Activated T-cell treated with anti-CD3 and anti-CD28 coated beads, Interleukin-2, amount 50 U/mL, for 4 hours (primary cell): ENCODE data around the gene MYO9A. TPM values are rescaled to one million over a fixed set of nuclear protein-coding genes. Genes with fewer than 3 reads are reported as not detected.
A peak's percentile ranks its signal among the peaks of the same experiment; 100 is the strongest.

Source experiments
- ATAC-seq, 2 donors: fragments of 200-7000 bp; cut with Tn5 transposase; one replicate each; pipeline ENCODE4 v1.10.0; 2021
- DNase-seq: peaks from one replicate; pipeline ENCODE4 v3.0.0-alpha.2; 2020
- H3K27me3 Mint-ChIP-seq: one replicate; pipeline ENCODE4 v1.8.0; 2021; ENCODE audit warnings: low read depth, mixed read lengths
- H3K36me3 Mint-ChIP-seq: one replicate; pipeline ENCODE4 v1.8.0; 2022; ENCODE audit warnings: mixed read lengths; ENCODE audit not compliant: insufficient read depth
- H3K4me1 Mint-ChIP-seq: one replicate; pipeline ENCODE4 v1.8.0; 2021; ENCODE audit warnings: low read depth, mixed read lengths
- H3K4me3 Mint-ChIP-seq: one replicate; pipeline ENCODE4 v1.8.0; 2021; ENCODE audit warnings: mild to moderate bottlenecking, moderate library complexity, mixed read lengths
- H3K9me3 Mint-ChIP-seq: one replicate; pipeline ENCODE4 v1.8.0; 2021; ENCODE audit warnings: mixed read lengths
- total RNA-seq, 3 donors: library from RNA; stranded (reverse); gene quantifications; one replicate each; pipeline ENCODE4 v1.2.1, GENCODE V29; 2021

Gene MYO9A
- total RNA-seq, 3 donors from 2014 or later, result 15.9 to 18.9 (median 17.1) TPM

DNA sequence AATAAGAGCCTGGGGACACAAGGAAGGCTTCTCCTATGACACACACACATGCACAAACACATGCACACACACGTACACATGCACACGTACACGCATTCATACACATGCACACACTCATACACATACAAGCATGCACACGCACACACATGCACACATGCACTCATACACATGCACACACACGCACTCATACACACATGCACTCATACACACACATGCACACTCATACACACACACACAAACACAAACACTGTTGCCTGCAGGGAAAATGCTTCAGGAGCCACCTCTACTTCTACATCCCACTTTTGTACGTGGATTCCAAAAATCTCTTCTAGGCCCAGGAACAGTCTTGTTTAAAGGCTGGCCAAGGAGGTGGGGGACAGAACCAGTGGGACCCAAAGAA, 328.3 kb downstream of the MYO9A start:
- ATAC-seq (no peak), DNase-seq (no peak)
- H3K4me1 Mint-ChIP-seq, result no peaks in the 10 kb centered on the region
- H3K9me3 Mint-ChIP-seq, result no peaks in the 10 kb centered on the region
- peaks cover 13% of the 10 kb centered on the region for H3K27me3 Mint-ChIP-seq
- H3K4me3 Mint-ChIP-seq, result no peak overlapping the region
- H3K36me3 Mint-ChIP-seq, result no peaks in the 10 kb centered on the region

DNA sequence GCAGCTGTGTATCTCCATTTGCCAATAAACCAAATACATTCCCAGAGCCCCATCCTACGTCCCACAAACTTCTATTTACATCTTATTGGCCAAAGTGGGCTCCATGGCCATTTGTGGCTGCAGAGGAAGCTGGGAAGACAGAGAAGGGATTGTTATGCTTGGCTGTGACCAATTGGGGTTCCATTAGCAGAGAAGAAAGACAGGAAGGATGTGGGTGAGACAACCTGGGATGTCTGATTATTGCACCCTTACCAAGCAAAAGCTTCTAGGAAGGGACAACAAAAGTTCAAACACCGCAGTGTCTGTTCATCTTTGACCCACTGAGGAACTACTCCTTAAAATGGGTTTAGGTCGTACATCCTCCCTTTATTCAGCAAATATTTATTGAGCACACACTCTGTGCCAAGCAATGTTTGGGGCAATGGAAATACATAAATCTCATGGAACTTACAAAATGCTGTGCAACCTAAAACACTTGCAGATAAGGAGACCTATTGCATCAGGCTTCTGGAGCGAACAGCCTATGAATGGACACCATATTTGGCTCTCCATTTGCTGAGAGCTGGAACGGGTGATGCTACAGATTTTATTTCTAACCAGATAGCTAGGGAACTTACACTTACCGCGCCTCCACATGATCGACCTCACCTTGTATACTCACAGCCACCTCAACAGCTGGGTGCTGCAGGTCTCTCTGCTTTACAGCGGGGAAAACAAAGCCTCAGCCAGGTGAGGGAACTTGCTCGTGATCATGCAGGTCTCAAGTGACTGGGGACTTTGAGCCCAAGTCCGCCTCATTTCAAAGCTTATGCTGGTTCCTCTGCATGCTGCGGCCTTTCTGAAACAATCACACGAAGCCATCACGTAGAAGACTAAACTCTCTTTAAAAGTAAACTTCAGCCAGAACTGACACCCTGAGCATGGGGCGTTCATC, 329.0 kb downstream of the MYO9A start:
- no peak for ATAC-seq
- no peaks in the 10 kb centered on the region for H3K4me1 Mint-ChIP-seq
- H3K9me3 Mint-ChIP-seq, result no peaks in the 10 kb centered on the region

DNA sequence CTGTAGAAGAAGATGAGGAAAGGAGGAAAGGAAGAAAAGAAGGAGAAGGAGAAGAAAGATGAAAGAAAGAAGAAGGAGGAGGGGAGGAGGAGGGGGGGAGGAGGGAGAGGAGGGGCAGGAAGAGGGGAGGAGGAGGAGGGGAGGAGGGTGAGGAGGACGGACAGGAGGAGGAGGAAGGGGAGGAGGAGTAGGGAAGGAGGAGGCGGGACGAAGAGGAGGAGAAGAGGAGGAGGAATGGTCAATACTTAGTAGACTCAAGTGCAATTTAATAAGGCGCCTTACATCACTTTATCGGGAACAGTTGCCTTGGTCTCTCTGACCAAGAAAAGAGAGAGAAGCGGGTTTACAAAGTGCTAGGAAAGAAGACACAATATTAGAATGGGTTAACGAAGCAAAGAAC, 331.3 kb downstream of the MYO9A start:
- H3K4me1 Mint-ChIP-seq, result no peaks in the 10 kb centered on the region
- peaks cover 20% of the 10 kb centered on the region for H3K27me3 Mint-ChIP-seq
- no peak overlapping the region for H3K4me3 Mint-ChIP-seq
- H3K36me3 Mint-ChIP-seq, result no peaks in the 10 kb centered on the region
- ATAC-seq (no peak), DNase-seq (no peak)
- no peaks in the 10 kb centered on the region for H3K9me3 Mint-ChIP-seq

More for the DNA sequence above, 329.0 kb downstream of the MYO9A start:
- peaks cover 11% of the 10 kb centered on the region for H3K27me3 Mint-ChIP-seq
- H3K36me3 Mint-ChIP-seq, result no peaks in the 10 kb centered on the region
- H3K4me3 Mint-ChIP-seq, result no peak overlapping the region
- DNase-seq, result no peak

DNA sequence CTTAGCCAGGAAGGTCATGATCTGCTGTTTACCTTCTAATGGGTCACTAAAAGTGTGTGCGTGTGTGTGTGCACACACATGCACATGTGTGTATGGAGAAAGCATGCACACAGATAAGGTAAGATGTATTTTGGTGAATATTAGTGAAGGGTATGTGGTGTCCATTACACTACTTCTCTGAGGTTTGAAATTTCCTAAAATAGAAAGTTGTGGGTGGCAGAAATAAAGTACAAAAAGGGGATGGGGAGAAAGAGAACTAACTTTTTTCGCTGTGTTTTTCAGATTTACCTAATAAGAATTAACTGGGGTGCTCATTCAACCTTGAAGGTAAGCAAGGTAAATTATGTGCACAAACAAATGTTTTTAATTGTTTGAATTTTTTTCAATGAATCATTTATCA, 332.0 kb downstream of the MYO9A start:
- no peaks in the 10 kb centered on the region for H3K4me1 Mint-ChIP-seq
- no peaks in the 10 kb centered on the region for H3K9me3 Mint-ChIP-seq
- no peak overlapping the region for H3K4me3 Mint-ChIP-seq
- DNase-seq, result no peak
- no peaks in the 10 kb centered on the region for H3K36me3 Mint-ChIP-seq
- no peak for ATAC-seq
- H3K27me3 Mint-ChIP-seq, result peaks cover 22% of the 10 kb centered on the region

DNA sequence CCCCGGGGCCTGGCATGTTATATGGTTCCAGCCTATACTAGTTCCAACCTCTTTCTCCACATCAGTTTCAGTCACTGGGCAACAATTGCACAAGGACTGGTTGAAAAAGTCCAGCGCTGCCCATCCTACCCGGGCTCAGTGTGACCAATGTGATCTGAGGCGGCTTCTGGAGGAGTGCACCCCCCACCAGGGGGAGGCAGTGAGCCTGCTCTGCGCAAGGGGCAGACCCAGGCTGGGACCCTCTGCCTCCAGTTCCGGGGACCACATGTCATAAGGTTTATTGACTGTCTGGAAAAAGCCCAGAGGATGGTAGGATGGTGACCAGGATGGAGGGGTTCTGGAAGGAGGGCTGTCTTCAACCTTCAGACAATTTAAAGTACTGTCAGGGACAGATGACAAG, 333.2 kb downstream of the MYO9A start:
- H3K36me3 Mint-ChIP-seq, result no peaks in the 10 kb centered on the region
- peaks cover 3% of the 10 kb centered on the region for H3K4me1 Mint-ChIP-seq
- DNase-seq, result no peak
- ATAC-seq, result no peak
- H3K27me3 Mint-ChIP-seq, result peaks cover 27% of the 10 kb centered on the region
- H3K4me3 Mint-ChIP-seq, result no peak overlapping the region
- no peaks in the 10 kb centered on the region for H3K9me3 Mint-ChIP-seq

DNA sequence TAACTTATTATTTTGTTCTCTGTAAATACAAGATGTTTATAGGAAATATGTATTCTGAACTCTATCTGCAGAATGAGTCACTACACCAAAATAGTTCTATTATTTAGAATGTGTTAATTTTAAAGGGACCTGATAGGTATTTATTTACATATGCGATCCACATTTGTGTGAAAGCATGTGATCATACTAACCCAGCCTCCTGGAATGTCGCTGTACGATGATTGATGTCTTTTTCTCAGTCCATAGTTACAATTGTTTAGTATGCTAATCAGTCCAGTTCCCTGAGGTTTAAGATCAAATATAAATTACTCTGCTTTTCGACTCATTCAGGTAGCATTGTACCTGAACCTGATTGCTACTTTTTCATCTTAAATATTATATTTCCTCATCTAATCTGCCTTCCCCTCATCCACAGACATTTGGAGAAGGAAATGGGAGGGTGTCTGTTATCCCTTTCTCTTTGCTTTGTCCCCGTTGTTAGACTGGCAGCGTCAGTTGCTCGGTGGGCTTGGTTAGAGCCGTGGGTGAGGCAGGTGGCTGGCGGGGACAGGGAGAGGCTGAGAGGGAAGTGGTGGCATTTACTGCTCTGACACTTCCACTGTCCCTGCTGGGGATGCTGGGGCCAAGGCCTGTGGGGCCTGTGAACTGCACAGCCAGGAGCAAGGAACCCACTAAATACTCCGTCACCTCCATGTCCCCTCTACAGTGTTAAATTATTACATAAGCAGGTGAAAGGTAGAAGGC, 335.4 kb downstream of the MYO9A start:
- DNase-seq (no peak), ATAC-seq (no peak)
- no peak overlapping the region for H3K4me3 Mint-ChIP-seq
- H3K4me1 Mint-ChIP-seq, result peaks cover 3% of the 10 kb centered on the region
- H3K36me3 Mint-ChIP-seq, result no peaks in the 10 kb centered on the region
- no peaks in the 10 kb centered on the region for H3K9me3 Mint-ChIP-seq
- peaks cover 27% of the 10 kb centered on the region for H3K27me3 Mint-ChIP-seq

DNA sequence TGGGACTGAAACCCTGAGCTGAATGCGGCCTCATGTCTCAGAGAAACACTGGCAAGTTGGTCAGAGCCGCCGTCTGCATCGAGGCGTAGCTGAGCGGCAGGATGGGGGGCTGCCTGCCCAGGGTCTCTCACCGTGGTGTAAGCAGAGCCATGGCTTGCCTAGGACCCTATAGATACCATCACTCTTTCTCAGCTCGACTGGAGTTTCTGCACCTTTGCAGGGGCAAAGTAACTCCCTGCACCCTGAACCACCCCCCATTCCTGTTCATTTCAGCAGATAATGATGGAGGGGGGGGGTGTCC, 336.0 kb downstream of the MYO9A start:
- no peaks in the 10 kb centered on the region for H3K36me3 Mint-ChIP-seq
- no peak for DNase-seq
- H3K9me3 Mint-ChIP-seq, result no peaks in the 10 kb centered on the region
- peaks cover 3% of the 10 kb centered on the region for H3K4me1 Mint-ChIP-seq
- no peak for ATAC-seq
- peaks cover 27% of the 10 kb centered on the region for H3K27me3 Mint-ChIP-seq
- H3K4me3 Mint-ChIP-seq, result no peak overlapping the region

DNA sequence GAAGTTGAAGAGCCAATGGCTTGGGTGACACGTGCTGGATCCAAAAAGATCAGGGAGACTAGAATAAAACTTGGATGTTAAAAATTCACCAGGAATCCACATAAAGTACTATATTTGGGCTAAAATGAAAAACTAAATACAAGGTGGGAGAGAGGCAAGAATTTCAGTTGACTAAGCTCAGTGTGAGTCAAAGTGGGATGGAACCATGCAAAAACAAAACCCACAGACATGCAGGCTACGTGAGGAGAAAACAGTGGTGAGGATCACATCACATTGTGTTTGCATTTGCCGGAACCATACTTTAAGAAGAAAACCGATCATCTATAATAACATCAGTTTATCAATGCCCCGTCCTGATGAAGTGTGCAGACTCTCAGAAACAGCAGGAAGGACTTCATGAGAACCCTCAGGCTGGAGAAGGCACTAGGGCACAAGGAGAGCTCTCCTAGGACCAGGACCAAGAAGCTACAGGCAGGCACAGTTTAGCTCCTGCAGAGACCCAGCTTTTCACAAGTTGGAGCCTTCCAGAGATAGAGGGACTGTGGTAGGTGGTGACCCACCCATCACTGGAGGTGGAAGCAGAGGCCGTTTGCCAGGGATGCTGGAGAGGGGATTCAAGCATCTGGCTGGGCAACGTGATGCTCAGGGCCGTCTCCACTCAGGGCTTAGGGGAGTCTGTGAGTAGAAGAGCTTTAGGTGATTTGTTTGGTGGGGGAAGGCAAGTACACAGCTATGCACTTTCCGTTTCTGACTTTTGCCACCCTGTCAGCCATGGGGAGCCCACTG, 336.6 kb downstream of the MYO9A start:
- no peak for DNase-seq
- Mint-ChIP-seq H3K27me3 (peaks cover 27% of the 10 kb centered on the region), H3K36me3 (no peaks in the 10 kb centered on the region), H3K9me3 (no peaks in the 10 kb centered on the region), H3K4me3 (no peak overlapping the region), H3K4me1 (peaks cover 3% of the 10 kb centered on the region)
- ATAC-seq, result peak in 1 of 2 donors; percentile 46

DNA sequence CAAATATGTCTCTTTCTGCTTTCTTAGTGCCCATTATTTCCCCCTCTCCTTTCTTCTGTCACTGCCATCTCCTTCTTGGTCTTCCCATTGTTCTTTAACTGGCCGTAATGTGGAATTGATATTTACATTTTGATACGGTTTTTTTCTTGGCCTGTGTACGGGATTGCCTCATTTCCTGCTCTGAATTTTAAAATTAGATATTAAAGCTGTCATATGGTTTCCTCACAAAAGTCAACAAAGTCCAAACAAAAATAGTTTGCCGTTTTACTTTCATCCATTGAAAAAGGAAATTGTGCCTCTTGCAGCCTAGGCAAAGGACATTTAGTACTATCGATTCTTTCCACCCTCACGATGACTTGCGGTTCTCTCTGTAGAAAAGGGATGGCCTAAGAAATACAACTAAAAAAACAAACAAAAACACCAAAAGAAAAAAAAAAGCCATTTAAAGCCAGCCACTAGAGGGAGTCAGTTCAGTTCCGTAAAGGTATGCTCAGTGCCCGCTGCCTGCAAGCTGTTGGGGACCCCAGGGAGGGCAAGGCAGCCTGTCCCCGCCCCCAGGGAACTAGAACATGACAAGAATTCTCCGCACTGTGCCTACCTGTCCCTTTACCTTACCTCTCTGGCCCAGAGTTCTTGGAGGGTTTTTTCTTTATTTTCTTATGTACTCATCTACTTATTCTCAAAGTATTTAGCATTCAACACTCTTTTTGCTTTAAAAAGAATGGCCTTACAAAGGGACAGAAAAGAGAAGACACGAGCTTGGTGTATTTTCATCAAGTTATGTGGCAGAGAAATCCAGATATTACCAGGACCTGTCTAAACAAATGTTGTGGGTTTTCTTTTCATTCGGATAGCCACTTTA, 337.6 kb downstream of the MYO9A start:
- ATAC-seq (peak; percentile 53 to 59), DNase-seq (peak; percentile 24)
- peaks cover 3% of the 10 kb centered on the region for H3K4me1 Mint-ChIP-seq
- H3K9me3 Mint-ChIP-seq, result no peaks in the 10 kb centered on the region
- H3K4me3 Mint-ChIP-seq, result no peak overlapping the region
- no peaks in the 10 kb centered on the region for H3K36me3 Mint-ChIP-seq
- peaks cover 22% of the 10 kb centered on the region for H3K27me3 Mint-ChIP-seq

DNA sequence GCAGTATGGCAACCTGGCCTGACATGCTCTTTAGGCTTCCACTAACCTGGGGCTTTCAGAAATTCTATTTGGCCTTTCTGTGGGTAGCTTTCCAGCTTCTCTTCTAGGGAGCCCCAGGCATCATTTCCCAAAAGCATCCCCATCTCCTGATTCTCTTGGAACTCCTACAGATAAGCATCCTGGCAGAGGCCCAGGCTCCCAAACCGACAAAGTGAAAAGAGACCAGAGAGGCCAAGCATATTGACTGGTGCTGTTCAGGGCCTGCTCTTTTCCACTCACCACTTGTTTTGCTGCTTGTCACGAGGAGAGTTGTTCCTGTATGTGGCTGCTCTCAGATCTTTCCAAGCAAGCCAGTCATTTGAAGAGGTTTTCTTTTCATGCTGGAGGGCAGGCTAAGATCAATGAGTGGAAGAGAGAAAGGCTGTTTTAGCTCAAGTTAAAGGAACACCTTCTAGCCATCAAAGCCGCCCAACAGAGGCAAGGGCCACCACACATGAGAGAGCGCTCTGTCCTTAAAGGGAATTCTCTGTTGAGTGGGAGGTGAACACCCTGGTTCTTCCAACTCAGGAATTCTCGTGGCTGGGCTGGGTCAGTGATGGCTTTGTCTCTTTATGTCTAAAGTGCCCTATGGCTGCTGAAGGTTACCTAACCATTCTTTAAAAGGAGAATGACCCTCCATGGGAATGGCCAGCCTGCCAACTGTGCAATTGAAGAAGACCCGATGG, 338.7 kb downstream of the MYO9A start:
- DNase-seq (no peak), ATAC-seq (no peak)
- no peak overlapping the region for H3K4me3 Mint-ChIP-seq
- peaks cover 16% of the 10 kb centered on the region for H3K27me3 Mint-ChIP-seq
- no peaks in the 10 kb centered on the region for H3K36me3 Mint-ChIP-seq
- H3K4me1 Mint-ChIP-seq, result peaks cover 3% of the 10 kb centered on the region
- H3K9me3 Mint-ChIP-seq, result no peaks in the 10 kb centered on the region

DNA sequence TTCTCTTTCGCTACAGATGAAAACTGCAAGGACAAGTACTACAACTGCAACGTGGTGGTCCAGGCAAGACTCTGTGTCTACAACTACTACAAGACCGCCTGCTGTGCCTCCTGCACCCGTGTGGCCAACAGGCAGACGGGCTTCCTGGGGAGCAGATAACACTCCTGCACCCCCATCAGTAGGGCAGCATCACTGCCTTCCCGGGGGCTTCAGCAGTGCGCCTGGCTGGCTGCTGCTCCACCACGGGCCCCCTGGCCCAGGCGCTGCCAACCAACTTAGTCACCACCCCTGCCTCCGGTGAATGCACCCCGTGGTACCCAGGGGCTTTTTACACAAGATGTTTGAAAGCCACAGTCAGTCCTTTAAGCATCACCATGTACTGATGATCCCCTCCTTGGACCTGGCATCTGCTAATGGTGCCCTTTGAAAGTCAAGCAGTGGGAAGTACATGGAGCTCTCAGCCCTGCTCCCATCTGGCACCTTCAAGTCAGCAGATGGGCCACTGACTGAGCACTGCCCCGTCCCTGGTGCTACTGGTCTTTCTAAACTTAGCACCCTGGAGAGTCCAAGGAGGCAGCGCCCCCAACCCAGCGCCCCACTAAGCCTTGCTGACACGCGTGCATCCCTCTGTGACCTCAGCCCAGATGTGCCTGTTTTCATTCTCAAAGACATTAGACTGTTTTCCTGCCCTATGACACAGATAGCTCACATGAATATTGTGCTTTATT, 340.6 kb downstream of the MYO9A start:
- ATAC-seq, result no peak

DNA sequence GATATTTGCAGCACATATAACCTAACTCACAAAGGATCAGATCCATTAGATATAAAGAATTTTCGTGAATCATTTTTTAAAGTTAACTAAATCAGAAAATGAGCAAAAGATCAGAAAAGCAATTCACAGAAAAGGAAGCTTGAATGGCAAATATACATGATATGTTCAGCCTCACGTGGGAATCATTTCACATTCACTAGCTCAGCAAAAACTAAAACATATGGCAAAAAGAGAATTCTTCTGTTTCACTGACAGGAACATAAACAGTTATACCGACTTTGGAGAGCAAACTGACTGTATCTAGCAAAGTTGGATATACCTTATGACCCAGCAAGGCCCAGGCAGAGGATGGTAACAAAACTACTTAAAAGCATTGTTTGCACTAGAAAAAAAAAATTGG, 341.6 kb downstream of the MYO9A start:
- ATAC-seq, result no peak
- DNase-seq, result no peak
- Mint-ChIP-seq H3K4me1 (peaks cover 3% of the 10 kb centered on the region), H3K4me3 (no peak overlapping the region), H3K27me3 (peaks cover 5% of the 10 kb centered on the region), H3K9me3 (no peaks in the 10 kb centered on the region), H3K36me3 (no peaks in the 10 kb centered on the region)

More for the DNA sequence above, 340.6 kb downstream of the MYO9A start:
- DNase-seq, result no peak
- no peak overlapping the region for H3K4me3 Mint-ChIP-seq
- H3K9me3 Mint-ChIP-seq, result no peaks in the 10 kb centered on the region
- H3K4me1 Mint-ChIP-seq, result peaks cover 3% of the 10 kb centered on the region
- no peaks in the 10 kb centered on the region for H3K36me3 Mint-ChIP-seq
- peaks cover 7% of the 10 kb centered on the region for H3K27me3 Mint-ChIP-seq

DNA sequence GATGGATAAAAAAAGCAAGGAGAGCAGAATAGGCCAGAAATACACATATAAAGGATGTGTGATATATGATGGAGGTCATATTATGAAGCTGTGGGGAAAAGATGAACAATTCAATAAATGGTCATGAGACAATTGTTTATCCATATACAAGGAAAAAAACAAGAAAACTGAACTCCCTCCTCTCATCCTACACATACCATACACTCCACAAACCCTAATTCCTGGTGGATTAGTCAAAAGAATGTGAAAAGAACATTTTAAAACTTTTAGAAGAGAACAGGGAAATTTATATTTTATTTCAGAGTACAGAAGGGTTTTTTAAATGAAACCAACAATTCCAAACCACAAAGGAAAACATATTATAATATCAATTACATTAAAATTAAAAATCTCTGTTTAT, 342.1 kb downstream of the MYO9A start:
- DNase-seq, result no peak
- Mint-ChIP-seq H3K27me3 (peaks cover 5% of the 10 kb centered on the region), H3K4me3 (no peak overlapping the region), H3K36me3 (no peaks in the 10 kb centered on the region), H3K4me1 (peaks cover 3% of the 10 kb centered on the region), H3K9me3 (no peaks in the 10 kb centered on the region)
- ATAC-seq, result no peak
